CD4-positive, CD25-positive, alpha-beta regulatory T cell (primary cell): Measurements from ENCODE around the gene TUT1. TPM values are rescaled to one million over a fixed set of nuclear protein-coding genes. Genes with fewer than 3 reads are reported as not detected.

Experiments
- ATAC-seq, 2 donors: fragments of 150-1000 bp; cut with Tn5 transposase; one replicate each; pipeline ENCODE4 v1.10.0; 2021; ENCODE audit warnings: low read depth in 2 of 2, moderate number of reproducible peaks in 2 of 2, moderate library complexity in 1 of 2
- DNase-seq, 3 donors: peaks; one replicate each; pipeline versions ENCODE4 v3.0.0 to v3.0.0-alpha.2; 2012 to 2022; ENCODE audit warnings: mixed read lengths in 1 of 3
- H3K27ac ChIP-seq: one replicate; pipeline ENCODE4 v1.7.0; 2013; ENCODE audit warnings: mild to moderate bottlenecking, low read length; ENCODE audit not compliant: insufficient read depth, poor library complexity, severe bottlenecking
- H3K27me3 ChIP-seq: one replicate; pipeline ENCODE4 v1.7.0; 2013; ENCODE audit warnings: low read length; ENCODE audit not compliant: control insufficient read depth, insufficient read depth
- H3K36me3 ChIP-seq: one replicate; pipeline ENCODE4 v1.7.0; 2013; ENCODE audit warnings: mild to moderate bottlenecking, low read length, moderate library complexity; ENCODE audit not compliant: control insufficient read depth, insufficient read depth
- H3K4me1 ChIP-seq: 2 replicates; pipeline ENCODE4 v1.7.0; 2013; ENCODE audit warnings: mild to moderate bottlenecking, low read length; ENCODE audit not compliant: insufficient read depth, control insufficient read depth, poor library complexity, severe bottlenecking
- H3K4me3 ChIP-seq: one replicate; pipeline ENCODE4 v1.7.0; 2013; ENCODE audit warnings: low read depth, mild to moderate bottlenecking, low read length, moderate library complexity
- H3K9me3 ChIP-seq, 2 experiments: 1 replicate in 1 of 2; 2 replicates in 1 of 2; pipeline ENCODE4 v1.7.0; 2013; ENCODE audit warnings: low read length in 2 of 2, mild to moderate bottlenecking in 1 of 2, moderate library complexity in 1 of 2; ENCODE audit not compliant: control insufficient read depth in 2 of 2
- H3K27ac Mint-ChIP-seq, 3 donors: one replicate each; pipeline ENCODE4 v1.8.0; 2020 to 2022; ENCODE audit warnings: mild to moderate bottlenecking in 3 of 3, mixed read lengths in 3 of 3, moderate library complexity in 2 of 3
- H3K27me3 Mint-ChIP-seq: one replicate; pipeline ENCODE4 v1.8.0; 2022; ENCODE audit warnings: mild to moderate bottlenecking, mixed read lengths
- H3K36me3 Mint-ChIP-seq: one replicate; pipeline ENCODE4 v1.8.0; 2020; ENCODE audit warnings: mixed read lengths
- H3K4me1 Mint-ChIP-seq, 4 donors: one replicate each; pipeline ENCODE4 v1.8.0; 2020 to 2022; ENCODE audit warnings: mixed read lengths in 4 of 4, mild to moderate bottlenecking in 1 of 4
- H3K4me3 Mint-ChIP-seq, 4 donors: one replicate each; pipeline ENCODE4 v1.8.0; 2020 to 2022; ENCODE audit warnings: mild to moderate bottlenecking in 4 of 4, mixed read lengths in 4 of 4, moderate library complexity in 3 of 4
- H3K9me3 Mint-ChIP-seq, 7 donors: one replicate each; pipeline ENCODE4 v1.8.0; 2020 to 2022; ENCODE audit warnings: mixed read lengths in 7 of 7, mild to moderate bottlenecking in 3 of 7, moderate library complexity in 2 of 7
- polyA plus RNA-seq, 4 donors: library from polyadenylated mRNA; unstranded; fragments of 300-500 nt; fragmentation: Illumina TruSeq; gene quantifications; one replicate each; pipeline ENCODE4 v1.2.3, GENCODE V29; 2021
- total RNA-seq: library from RNA; stranded (reverse); gene quantifications from one replicate; pipeline ENCODE4 v1.2.3, GENCODE V29; 2022

The TUT1 gene
- total and polyA plus RNA-seq, 5 donors from 2014 or later: 6.5 to 22.0 (median 11.2) TPM

DNA sequence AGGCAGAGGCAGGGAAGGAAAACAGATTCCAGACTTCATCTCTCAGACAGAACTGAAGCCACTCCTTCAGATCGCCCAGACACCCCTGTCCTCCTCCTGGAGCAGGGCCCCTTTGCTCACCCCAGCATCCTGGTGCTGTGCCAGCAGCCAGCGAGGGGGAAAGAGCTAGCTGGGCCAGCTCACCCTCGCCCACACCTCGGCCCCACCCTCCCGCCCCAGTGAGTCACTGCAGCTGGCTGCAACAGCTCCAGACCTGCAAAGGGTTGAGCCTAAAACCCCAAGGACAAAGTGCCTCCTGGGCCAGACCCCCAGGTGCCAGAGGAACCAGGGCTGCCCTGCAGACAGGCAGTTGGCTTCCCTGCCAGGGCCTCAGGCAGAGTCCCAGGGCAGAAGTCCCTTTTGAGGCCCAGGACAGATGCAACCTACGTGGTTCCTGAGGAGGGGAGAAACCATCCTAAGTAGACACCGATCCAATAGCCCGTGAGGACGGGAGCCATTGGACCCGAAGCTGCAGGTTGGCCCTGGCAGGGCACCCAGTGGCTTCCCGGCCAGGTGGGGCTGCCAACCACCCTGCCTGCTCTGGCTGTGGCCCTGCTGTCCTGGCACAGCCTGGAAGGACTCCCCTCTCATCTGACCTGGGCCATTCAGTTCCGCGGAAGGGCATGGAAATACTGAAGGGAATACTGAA, 51.9 kb downstream of the TUT1 start:
- Histone ChIP-seq H3K4me3 (peak overlapping the region; percentile 63), H3K36me3 (peaks cover 24% of the 10 kb centered on the region), H3K4me1 (peaks cover 67% of the 10 kb centered on the region), H3K9me3 (no peaks in the 10 kb centered on the region), H3K27me3 (no peaks in the 10 kb centered on the region), H3K27ac (peak overlapping the region; percentile 88)
- peak overlapping the region; percentile 79 to 99 (median 82) for H3K4me3 Mint-ChIP-seq
- H3K27me3 Mint-ChIP-seq: no peaks in the 10 kb centered on the region
- H3K36me3 Mint-ChIP-seq: peaks cover 9% of the 10 kb centered on the region
- peak in 1 of 3 donors; percentile 51 for DNase-seq
- peaks cover 0 to 2% (median 0%) of the 10 kb centered on the region in 7 donors for H3K9me3 Mint-ChIP-seq
- peaks cover 7 to 71% (median 40%) of the 10 kb centered on the region in 4 donors for H3K4me1 Mint-ChIP-seq
- peak overlapping the region; percentile 88 to 91 (median 88) for H3K27ac Mint-ChIP-seq
- peak; percentile 23 to 33 for ATAC-seq

DNA sequence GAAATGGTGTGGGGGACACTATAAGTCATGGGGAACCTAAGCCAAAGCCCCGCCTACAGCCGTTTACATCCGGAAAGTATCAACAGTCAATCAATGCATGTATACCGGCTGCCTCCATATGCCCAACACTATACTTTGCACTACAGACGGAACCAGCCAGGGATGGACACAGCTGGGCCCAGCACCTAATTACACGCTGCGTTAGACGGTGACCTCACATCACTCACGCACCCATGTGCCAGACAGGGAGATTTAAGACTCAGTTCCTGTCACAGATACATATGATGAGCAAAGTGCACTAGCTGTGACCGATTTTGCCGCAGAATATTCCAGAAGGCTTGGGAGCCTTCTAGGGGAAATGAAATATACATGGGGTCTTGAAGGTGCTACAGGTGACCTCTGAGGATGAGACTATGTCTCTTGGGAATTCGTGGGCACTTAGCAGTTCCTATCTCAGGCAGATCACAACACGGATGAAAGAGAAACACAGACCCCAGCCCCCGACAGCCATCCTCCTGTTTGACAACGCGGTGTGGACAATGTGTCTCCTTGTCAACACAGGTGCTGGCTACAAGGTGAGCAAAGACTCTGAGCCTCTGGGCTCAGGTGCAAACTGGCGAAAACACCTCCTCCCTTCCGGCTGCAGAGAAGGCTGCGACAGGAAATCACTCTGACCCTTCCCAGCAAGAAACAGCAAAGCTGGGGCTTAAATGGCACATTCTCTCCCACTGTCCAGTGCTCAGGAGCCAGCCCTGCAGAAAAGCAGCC, 52.7 kb downstream of the TUT1 start:
- Mint-ChIP-seq H3K9me3 (no peaks in the 10 kb centered on the region), H3K27ac (peak overlapping the region; percentile 88 to 91 (median 88)), H3K36me3 (peaks cover 15% of the 10 kb centered on the region), H3K4me3 (peak overlapping the region; percentile 79 to 99 (median 82)), H3K27me3 (no peaks in the 10 kb centered on the region), H3K4me1 (peaks cover 7 to 68% (median 37%) of the 10 kb centered on the region in 4 donors)
- no peaks in the 10 kb centered on the region for H3K27me3 ChIP-seq
- DNase-seq: peak in 1 of 3 donors; percentile 39
- H3K27ac ChIP-seq: peak overlapping the region; percentile 65
- no peak for ATAC-seq
- H3K9me3 ChIP-seq: no peaks in the 10 kb centered on the region
- H3K4me3 ChIP-seq: peak overlapping the region; percentile 63
- peaks cover 60% of the 10 kb centered on the region for H3K4me1 ChIP-seq
- H3K36me3 ChIP-seq: peaks cover 32% of the 10 kb centered on the region

DNA sequence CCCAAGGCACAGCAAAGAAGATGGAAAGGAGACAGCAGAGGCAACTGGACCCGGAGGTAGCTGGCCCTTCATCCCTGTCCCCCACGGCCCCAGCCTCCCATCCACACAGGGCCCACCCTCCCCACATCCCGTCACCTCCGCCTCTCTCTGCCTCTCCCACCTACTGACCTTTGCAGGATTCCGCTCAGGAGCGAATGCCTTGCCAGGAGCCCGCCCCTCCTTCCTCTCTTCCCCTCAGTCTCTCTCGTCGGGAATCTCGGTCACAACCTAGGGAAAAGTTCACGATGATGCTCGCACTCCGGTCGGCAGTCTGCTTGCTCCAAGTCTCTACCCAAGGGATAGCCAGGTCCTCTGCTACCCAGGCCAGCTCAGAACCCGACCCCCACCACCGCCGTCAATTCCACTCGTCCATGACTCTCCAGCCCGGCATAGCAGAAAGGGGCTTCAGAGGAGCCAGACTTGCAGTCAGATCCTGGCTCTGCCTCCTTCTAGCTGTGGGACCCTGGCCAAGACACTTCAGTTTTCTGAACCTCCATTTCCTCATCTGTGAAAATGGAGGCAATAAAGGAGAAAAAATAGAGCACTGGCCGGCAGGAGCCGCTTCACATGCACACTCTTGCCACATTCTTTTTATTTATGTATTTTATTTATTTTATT, 54.9 kb downstream of the TUT1 start:
- peak overlapping the region in 2 of 4 donors; percentile 17 to 36 for H3K4me3 Mint-ChIP-seq

DNA sequence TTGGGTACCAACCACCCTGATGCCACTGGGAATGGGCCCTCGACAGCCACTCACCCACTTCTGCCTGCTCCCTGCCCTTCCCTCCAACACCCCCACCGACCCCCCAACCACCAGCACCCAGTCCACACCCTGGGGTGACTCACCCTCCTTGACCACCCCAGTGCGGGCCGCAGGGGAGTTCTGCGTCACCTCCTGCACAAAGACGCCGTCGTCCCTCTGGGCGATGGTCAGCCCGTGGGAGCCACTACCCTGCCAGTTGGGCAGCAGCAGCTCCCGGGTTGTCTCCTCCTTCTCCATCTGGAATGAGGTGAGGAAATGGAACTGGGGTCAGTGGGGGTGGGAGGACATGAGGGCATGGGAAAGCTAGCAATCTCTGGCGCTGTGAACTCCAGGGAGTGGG, 55.5 kb downstream of the TUT1 start:
- no peak overlapping the region for H3K27ac Mint-ChIP-seq
- Histone ChIP-seq H3K4me1 (peaks cover 32% of the 10 kb centered on the region), H3K27me3 (no peaks in the 10 kb centered on the region), H3K27ac (no peak overlapping the region), H3K4me3 (no peak overlapping the region), H3K36me3 (peaks cover 60% of the 10 kb centered on the region), H3K9me3 (no peaks in the 10 kb centered on the region)
- H3K9me3 Mint-ChIP-seq: no peaks in the 10 kb centered on the region
- no peak overlapping the region for H3K4me3 Mint-ChIP-seq
- H3K4me1 Mint-ChIP-seq: peaks cover 11 to 48% (median 27%) of the 10 kb centered on the region in 4 donors
- no peak for ATAC-seq
- peaks cover 32% of the 10 kb centered on the region for H3K36me3 Mint-ChIP-seq
- H3K27me3 Mint-ChIP-seq: no peaks in the 10 kb centered on the region
- DNase-seq: no peak

More for the DNA sequence above, 54.9 kb downstream of the TUT1 start:
- no peak overlapping the region for H3K27ac ChIP-seq
- H3K9me3 ChIP-seq: no peaks in the 10 kb centered on the region
- peaks cover 27% of the 10 kb centered on the region for H3K36me3 Mint-ChIP-seq
- H3K27me3 Mint-ChIP-seq: no peaks in the 10 kb centered on the region
- peaks cover 54% of the 10 kb centered on the region for H3K36me3 ChIP-seq
- H3K4me1 Mint-ChIP-seq: peaks cover 10 to 54% (median 32%) of the 10 kb centered on the region in 4 donors
- peaks cover 38% of the 10 kb centered on the region for H3K4me1 ChIP-seq
- ATAC-seq (no peak), DNase-seq (no peak)
- H3K27me3 ChIP-seq: no peaks in the 10 kb centered on the region
- H3K27ac Mint-ChIP-seq: peak overlapping the region in 2 of 3 donors; percentile 73 to 88
- H3K4me3 ChIP-seq: no peak overlapping the region
- no peaks in the 10 kb centered on the region for H3K9me3 Mint-ChIP-seq

DNA sequence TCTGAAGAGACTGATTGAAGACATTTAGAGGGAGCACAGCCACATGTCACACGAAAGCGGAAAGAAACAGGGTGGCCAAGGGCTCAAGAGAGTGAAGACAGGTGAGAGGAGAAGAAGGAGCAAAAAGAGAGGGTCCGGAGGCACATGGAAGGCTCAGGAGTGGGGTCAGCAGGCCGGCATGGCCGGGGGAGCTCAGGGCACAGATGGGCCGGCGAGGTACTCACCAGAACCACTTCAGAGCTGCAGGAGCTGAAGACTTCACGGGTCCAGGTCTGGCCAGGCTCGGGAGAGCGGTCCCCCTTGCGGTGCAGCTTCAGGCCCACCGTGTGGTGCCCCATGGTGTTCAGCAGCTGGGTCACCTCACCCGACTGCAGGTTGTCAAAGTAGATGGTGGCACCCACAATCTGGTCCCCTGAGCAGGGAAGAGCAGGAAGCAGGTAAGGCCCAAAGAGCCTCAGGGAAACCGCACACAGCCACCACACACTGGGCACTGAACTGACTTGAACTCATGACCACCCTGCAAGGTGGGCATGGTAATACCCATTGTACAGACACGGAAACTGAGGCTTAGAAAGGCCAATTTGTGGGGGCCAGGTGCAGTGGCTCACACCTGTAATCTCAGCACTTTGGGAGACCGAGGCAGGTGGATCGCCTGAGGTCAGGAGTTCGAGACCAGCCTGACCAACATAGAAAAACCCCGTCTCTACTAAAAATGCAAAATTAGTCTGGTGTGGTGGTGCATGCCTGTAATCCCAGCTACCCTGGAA, 56.4 kb downstream of the TUT1 start:
- peaks cover 69% of the 10 kb centered on the region for H3K36me3 ChIP-seq
- peaks cover 23% of the 10 kb centered on the region for H3K4me1 ChIP-seq
- ATAC-seq (no peak), DNase-seq (no peak)
- H3K27ac ChIP-seq: no peak overlapping the region
- Mint-ChIP-seq H3K36me3 (peaks cover 41% of the 10 kb centered on the region), H3K9me3 (no peaks in the 10 kb centered on the region), H3K4me3 (peak overlapping the region in 1 of 4 donors; percentile 44), H3K4me1 (peaks cover 11 to 47% (median 33%) of the 10 kb centered on the region in 4 donors), H3K27me3 (no peaks in the 10 kb centered on the region), H3K27ac (peak overlapping the region in 2 of 3 donors; percentile 65 to 66)
- no peaks in the 10 kb centered on the region for H3K9me3 ChIP-seq
- no peaks in the 10 kb centered on the region for H3K27me3 ChIP-seq
- H3K4me3 ChIP-seq: no peak overlapping the region

DNA sequence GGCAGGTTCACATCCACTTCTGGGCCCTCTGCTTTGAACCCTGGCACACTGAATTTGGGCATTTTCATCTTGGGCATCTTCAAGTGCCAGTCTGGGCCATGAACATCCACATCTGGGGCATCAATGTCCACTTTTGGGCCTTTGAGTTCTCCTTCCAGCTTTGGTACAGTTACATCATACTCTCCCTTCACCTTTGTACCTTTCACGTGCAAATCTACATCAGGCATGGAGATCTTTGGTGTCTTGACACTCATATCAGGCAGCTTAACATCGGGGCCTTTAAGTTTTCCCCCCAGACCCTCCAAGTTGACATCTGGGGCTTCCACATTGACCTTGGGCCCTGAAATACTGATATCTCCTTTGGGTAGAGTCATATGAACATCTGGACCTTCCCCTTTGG, 59.2 kb downstream of the TUT1 start:
- H3K9me3 Mint-ChIP-seq: no peaks in the 10 kb centered on the region
- Histone ChIP-seq H3K27me3 (no peaks in the 10 kb centered on the region), H3K4me3 (no peak overlapping the region), H3K36me3 (peaks cover 96% of the 10 kb centered on the region), H3K4me1 (no peaks in the 10 kb centered on the region), H3K27ac (no peak overlapping the region), H3K9me3 (no peaks in the 10 kb centered on the region)
- DNase-seq (no peak), ATAC-seq (no peak)
- H3K36me3 Mint-ChIP-seq: peaks cover 60% of the 10 kb centered on the region
- H3K4me1 Mint-ChIP-seq: peaks cover 16 to 37% (median 28%) of the 10 kb centered on the region in 4 donors
- H3K4me3 Mint-ChIP-seq: no peak overlapping the region
- no peaks in the 10 kb centered on the region for H3K27me3 Mint-ChIP-seq
- peak overlapping the region in 2 of 3 donors; percentile 20 to 83 for H3K27ac Mint-ChIP-seq
